Stomach (tissue), 4 donors: ENCODE results near the gene IL10RB.

ENCODE experiments used
- EP300 ChIP-seq: sonication (generic); formaldehyde crosslinking; IDR thresholded peaks from one replicate; pipeline ENCODE4 v1.6.1; 2017; ENCODE audit warnings: antibody characterized with exemption
- POLR2A ChIP-seq, 4 donors: fragments of 450-650 bp; IDR thresholded peaks; one replicate each; pipeline ENCODE4 v1.6.1; 2016; ENCODE audit warnings: antibody characterized with exemption in 4 of 4, control low read depth in 2 of 4, mild to moderate bottlenecking in 1 of 4, moderate library complexity in 1 of 4
- POLR2AphosphoS5 ChIP-seq, 3 donors: sonication (generic); formaldehyde crosslinking; IDR thresholded peaks; one replicate each; pipeline ENCODE4 v1.6.1; 2016; ENCODE audit warnings: antibody characterized with exemption in 3 of 3
- TF ChIP-seq, protein P1 (sequence below), 7 experiments: fragments of 450-650 bp in 4 of 7; fragments of 200-600 bp in 3 of 7; sonication (generic) in 3 of 7; IDR thresholded peaks; one replicate each; pipeline ENCODE4 v1.5.1; 2016 to 2019; ENCODE audit warnings: antibody characterized with exemption in 7 of 7, control low read depth in 2 of 7, mild to moderate bottlenecking in 1 of 7

DNA sequence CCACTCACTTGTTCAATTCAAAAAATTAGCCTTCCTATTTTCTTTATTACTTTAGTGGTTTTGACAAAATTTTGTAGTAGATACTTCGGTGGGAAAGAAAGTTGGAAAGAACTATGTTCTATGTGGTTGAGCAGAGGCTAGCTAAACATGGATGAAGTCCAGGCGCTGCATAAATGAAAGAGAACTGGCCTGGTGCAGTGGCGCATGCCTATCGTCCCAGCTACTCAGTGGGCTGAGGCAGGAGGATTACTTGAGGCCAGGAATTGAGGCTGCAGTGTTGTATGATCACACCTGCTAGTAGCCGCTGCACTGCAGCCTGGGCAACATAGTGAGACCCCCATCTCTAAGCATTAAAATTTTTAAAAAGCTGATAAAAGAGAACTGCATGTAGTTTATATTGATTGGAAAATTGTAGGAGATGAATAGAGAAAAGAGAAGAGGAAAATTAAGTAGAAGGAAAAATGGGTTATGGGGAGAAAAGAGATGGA lies 79.6 kb downstream of the IL10RB start:
- TF ChIP-seq, protein P1, sequence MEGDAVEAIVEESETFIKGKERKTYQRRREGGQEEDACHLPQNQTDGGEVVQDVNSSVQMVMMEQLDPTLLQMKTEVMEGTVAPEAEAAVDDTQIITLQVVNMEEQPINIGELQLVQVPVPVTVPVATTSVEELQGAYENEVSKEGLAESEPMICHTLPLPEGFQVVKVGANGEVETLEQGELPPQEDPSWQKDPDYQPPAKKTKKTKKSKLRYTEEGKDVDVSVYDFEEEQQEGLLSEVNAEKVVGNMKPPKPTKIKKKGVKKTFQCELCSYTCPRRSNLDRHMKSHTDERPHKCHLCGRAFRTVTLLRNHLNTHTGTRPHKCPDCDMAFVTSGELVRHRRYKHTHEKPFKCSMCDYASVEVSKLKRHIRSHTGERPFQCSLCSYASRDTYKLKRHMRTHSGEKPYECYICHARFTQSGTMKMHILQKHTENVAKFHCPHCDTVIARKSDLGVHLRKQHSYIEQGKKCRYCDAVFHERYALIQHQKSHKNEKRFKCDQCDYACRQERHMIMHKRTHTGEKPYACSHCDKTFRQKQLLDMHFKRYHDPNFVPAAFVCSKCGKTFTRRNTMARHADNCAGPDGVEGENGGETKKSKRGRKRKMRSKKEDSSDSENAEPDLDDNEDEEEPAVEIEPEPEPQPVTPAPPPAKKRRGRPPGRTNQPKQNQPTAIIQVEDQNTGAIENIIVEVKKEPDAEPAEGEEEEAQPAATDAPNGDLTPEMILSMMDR (IDR thresholded peaks at IDR 0.05): no peak
- TF ChIP-seq POLR2A (IDR thresholded peaks at IDR 0.05) (no peak), POLR2AphosphoS5 (IDR thresholded peaks at IDR 0.05) (no peak), EP300 (no peak)
